ENCODE measurements around the gene BMS1. TPM values are rescaled to one million over a fixed set of nuclear protein-coding genes. Genes with fewer than 3 reads are reported as not detected.

The BMS1 gene
- total and polyA plus RNA-seq, 2 of the 4 experiments (the other 2 are of a cell fraction), result 7.5 to 22.9 TPM

GRCh38 chr10:42830237-42830636, 47.6 kb downstream of the BMS1 start:
- intact Hi-C loops (cut with micrococcal nuclease), result no loop called here
- TF ChIP-seq MXI1 (IDR thresholded peaks at IDR 0.05; ENCODE audit: borderline replicate concordance, low read depth, low read length) (no peak), ELK1 (IDR thresholded peaks at IDR 0.05; ENCODE audit: borderline replicate concordance, low read depth, low read length) (no peak), NFE2L2 (IDR thresholded peaks at IDR 0.05; ENCODE audit: low read depth, low read length) (no peak), USF2 (IDR thresholded peaks at IDR 0.05; ENCODE audit: low read depth, low read length) (no peak), CTCF (conservative IDR thresholded peaks at IDR 0.05; ENCODE audit: low read depth, low read length) (no peak), POLR2A (IDR thresholded peaks at IDR 0.05; ENCODE audit: low read depth, low read length) (no peak), RAD21 (IDR thresholded peaks at IDR 0.05; ENCODE audit: low read length) (no peak), RFX5 (IDR thresholded peaks at IDR 0.05; ENCODE audit: low read depth, low read length) (no peak), CEBPB (IDR thresholded peaks at IDR 0.05; ENCODE audit: low read depth, low read length) (no peak), CHD1 (IDR thresholded peaks at IDR 0.05; ENCODE audit: low read depth, low read length) (no peak), BHLHE40 (IDR thresholded peaks at IDR 0.05; ENCODE audit: low read depth, low read length) (no peak), MAZ (IDR thresholded peaks at IDR 0.05; ENCODE audit: borderline replicate concordance, low read depth, low read length) (no peak), MAFK (IDR thresholded peaks at IDR 0.05; ENCODE audit: low read depth, low read length) (no peak), SMC3 (IDR thresholded peaks at IDR 0.05; ENCODE audit: low read depth, low read length) (no peak), FOS (IDR thresholded peaks at IDR 0.05; ENCODE audit: low read depth, low read length) (no peak), RCOR1 (IDR thresholded peaks at IDR 0.05; ENCODE audit: insufficient replicate concordance, low read length) (no peak)
- no peak for DNase-seq
- POLR2A ChIA-PET (ENCODE audit: unreplicated experiment), result no interaction called here
- no peak overlapping the region for H3K4me2 ChIP-seq (ENCODE audit: low read depth, low read length)
- no peak overlapping the region for H4K5ac ChIP-seq (ENCODE audit: low read depth, low read length)
- in situ Hi-C loops (cut with MboI; ENCODE audit: low sequenced_read_pairs), result no loop called here
- H2BK15ac ChIP-seq (ENCODE audit: low read depth, low read length), result no peak overlapping the region
- no peak overlapping the region for H3K18ac ChIP-seq (ENCODE audit: low read depth, low read length)
- H3K27ac ChIP-seq (ENCODE audit: insufficient read depth, low read length), result no peak overlapping the region
- no peak overlapping the region for H3K9ac ChIP-seq (ENCODE audit: low read depth, low read length)
- no peaks in the 10 kb centered on the region for H3K4me1 ChIP-seq (ENCODE audit: control insufficient read depth, insufficient read depth, low read length)
- H3K9me3 ChIP-seq (ENCODE audit: control insufficient read depth, insufficient read depth, low read length), result no peaks in the 10 kb centered on the region
- ATAC-seq (ENCODE audit: low read depth), result no peak
- no peak overlapping the region for H3K14ac ChIP-seq (replicated peaks; ENCODE audit: low read depth, low read length)
- dilution Hi-C loops (cut with HindIII; ENCODE audit: low sequenced_read_pairs, unreplicated experiment), result no loop called here
- peaks cover 3% of the 10 kb centered on the region; the same call in 1 of the 2 replicates for H4K20me1 ChIP-seq (ENCODE audit: insufficient read depth, low read length)
- H2AK9ac ChIP-seq (replicated peaks; ENCODE audit: low read depth, low read length, poor library complexity), result no peak overlapping the region
- H3K23ac ChIP-seq (ENCODE audit: low read depth, low read length), result no peak overlapping the region
- WGBS, 2 experiments (ENCODE audit: extremely low coverage in 2 of 2, insufficient read length in 1 of 2), result 100% methylated on average over 1 of the region's 7 CpGs; no CpG with 5 or more reads in 1 of the 2 experiments
- peaks cover 29% of the 10 kb centered on the region for H3K36me3 ChIP-seq (ENCODE audit: control insufficient read depth, insufficient read depth, low read length)
- no peak overlapping the region for H4K8ac ChIP-seq (ENCODE audit: low read depth in 2 of 2, low read length in 2 of 2)
- H4K91ac ChIP-seq (ENCODE audit: insufficient read depth, low read depth, low read length), result no peak overlapping the region
- H3K27me3 ChIP-seq (ENCODE audit: control insufficient read depth, insufficient read depth, low read length), result no peaks in the 10 kb centered on the region
- H2BK20ac ChIP-seq (ENCODE audit: low read depth, low read length), result no peak overlapping the region
- no TSS peak for BruUV-seq (replicated peaks)
- no peak overlapping the region for H2BK120ac ChIP-seq (ENCODE audit: low read depth, low read length)
- H2AK5ac ChIP-seq (ENCODE audit: low read depth, low read length), result no peak overlapping the region
- H2AFZ ChIP-seq (replicated peaks; ENCODE audit: low read length, poor library complexity), result no peak overlapping the region
- H3K9me1 ChIP-seq (ENCODE audit: insufficient read depth, low read length), result no peaks in the 10 kb centered on the region
- H3K4ac ChIP-seq (ENCODE audit: low read depth, low read length), result no peak overlapping the region
- no peak overlapping the region for H3K4me3 ChIP-seq (ENCODE audit: insufficient read depth, low read depth, low read length)
- H3K79me1 ChIP-seq (ENCODE audit: low read depth in 1 of 2, low read length in 2 of 2), result no peaks in the 10 kb centered on the region
- no peak overlapping the region for H3K56ac ChIP-seq (ENCODE audit: extremely low read depth, insufficient read depth, low read length)
- CTCF ChIA-PET, result no interaction called here
- no peak overlapping the region for H2BK5ac ChIP-seq (ENCODE audit: low read depth, low read length, poor library complexity, severe bottlenecking)

Measured in IMR-90 (cell line).